Lower lobe of right lung (tissue), 2 donors: Measurements from ENCODE around the gene SLC44A2. TPM values are rescaled to one million over a fixed set of nuclear protein-coding genes. Genes with fewer than 3 reads are reported as not detected.
A peak's percentile ranks its signal among the peaks of the same experiment; 100 is the strongest.

Experiments
- ATAC-seq, 2 donors: fragments of 200-7000 bp; cut with Tn5 transposase; one replicate each; pipeline ENCODE4 v1.9.1; 2020 to 2022; ENCODE audit warnings: mild to moderate bottlenecking in 2 of 2, moderate library complexity in 2 of 2
- DNase-seq: peaks from one replicate; pipeline ENCODE4 v3.0.0-alpha.2; 2020
- H3K27ac ChIP-seq: fragments of 200-600 bp; one replicate; pipeline ENCODE4 v1.8.0; 2022
- H3K27me3 ChIP-seq: fragments of 200-600 bp; one replicate; pipeline ENCODE4 v1.8.0; 2022; ENCODE audit warnings: low read depth
- H3K36me3 ChIP-seq: fragments of 200-600 bp; one replicate; pipeline ENCODE4 v1.8.0; 2022; ENCODE audit warnings: mild to moderate bottlenecking
- H3K4me1 ChIP-seq: fragments of 200-600 bp; one replicate; pipeline ENCODE4 v1.8.0; 2022
- H3K4me3 ChIP-seq: fragments of 200-600 bp; one replicate; pipeline ENCODE4 v1.8.0; 2022; ENCODE audit warnings: mild to moderate bottlenecking
- H3K9me3 ChIP-seq: fragments of 200-600 bp; one replicate; pipeline ENCODE4 v1.8.0; 2022
- intact Hi-C: fragments of 100-400 bp; cut with DNase I; formaldehyde crosslinking; loops from one replicate; pipeline ENCODE4 v1.11.0; 2022
- total RNA-seq: library from RNA; stranded (reverse); fragmentation: NEBNext Ultra II Directional; extraction: Animal tissue kit (Norgen Biotek cat#: 25700); gene quantifications from one replicate; pipeline ENCODE4 v1.2.1, GENCODE V29; 2021
- TF ChIP-seq, protein P1 (sequence below): fragments of 200-600 bp; IDR thresholded peaks from one replicate; pipeline ENCODE4 v1.8.0; 2022; ENCODE audit warnings: antibody characterized with exemption, mild to moderate bottlenecking
- donor health status: DM: no; HTN: yes; CAD: no; lungs with severe emphysema.

Gene SLC44A2
- total RNA-seq, 1 donor from 2014 or later = 256 TPM

DNA sequence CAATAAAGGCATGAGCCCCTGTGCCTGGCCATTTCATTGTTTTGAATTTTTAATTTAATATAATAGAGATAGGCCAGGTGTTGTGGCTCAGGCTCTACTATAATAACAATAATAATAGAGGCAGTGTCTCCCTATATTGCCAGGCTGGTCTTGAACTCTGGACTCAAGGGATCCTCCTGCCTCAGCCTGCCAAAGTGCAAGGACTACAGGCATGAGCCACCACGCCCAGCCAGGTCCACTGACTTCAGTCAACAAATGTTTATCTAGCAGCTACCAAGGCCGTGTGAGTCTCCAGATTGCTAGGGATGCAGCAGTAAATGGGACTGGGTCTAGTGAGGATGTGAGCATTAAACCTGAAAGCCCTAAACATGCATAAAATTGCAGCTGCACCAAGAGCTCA lies 15.0 kb downstream of the SLC44A2 start:
- TF ChIP-seq, protein P1, sequence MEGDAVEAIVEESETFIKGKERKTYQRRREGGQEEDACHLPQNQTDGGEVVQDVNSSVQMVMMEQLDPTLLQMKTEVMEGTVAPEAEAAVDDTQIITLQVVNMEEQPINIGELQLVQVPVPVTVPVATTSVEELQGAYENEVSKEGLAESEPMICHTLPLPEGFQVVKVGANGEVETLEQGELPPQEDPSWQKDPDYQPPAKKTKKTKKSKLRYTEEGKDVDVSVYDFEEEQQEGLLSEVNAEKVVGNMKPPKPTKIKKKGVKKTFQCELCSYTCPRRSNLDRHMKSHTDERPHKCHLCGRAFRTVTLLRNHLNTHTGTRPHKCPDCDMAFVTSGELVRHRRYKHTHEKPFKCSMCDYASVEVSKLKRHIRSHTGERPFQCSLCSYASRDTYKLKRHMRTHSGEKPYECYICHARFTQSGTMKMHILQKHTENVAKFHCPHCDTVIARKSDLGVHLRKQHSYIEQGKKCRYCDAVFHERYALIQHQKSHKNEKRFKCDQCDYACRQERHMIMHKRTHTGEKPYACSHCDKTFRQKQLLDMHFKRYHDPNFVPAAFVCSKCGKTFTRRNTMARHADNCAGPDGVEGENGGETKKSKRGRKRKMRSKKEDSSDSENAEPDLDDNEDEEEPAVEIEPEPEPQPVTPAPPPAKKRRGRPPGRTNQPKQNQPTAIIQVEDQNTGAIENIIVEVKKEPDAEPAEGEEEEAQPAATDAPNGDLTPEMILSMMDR = no peak
- H3K36me3 ChIP-seq = peaks cover 91% of the 10 kb centered on the region
- H3K4me3 ChIP-seq = no peak overlapping the region
- no peaks in the 10 kb centered on the region for H3K9me3 ChIP-seq
- no peak overlapping the region for H3K27ac ChIP-seq
- no peak for DNase-seq
- H3K27me3 ChIP-seq = no peaks in the 10 kb centered on the region
- no peak for ATAC-seq
- intact Hi-C loops = loop anchor here (10.0 kb wide), 1 partner anchor 56 kb away; the partner anchor contains the start of gene AP1M2
- H3K4me1 ChIP-seq = peaks cover 45% of the 10 kb centered on the region

DNA sequence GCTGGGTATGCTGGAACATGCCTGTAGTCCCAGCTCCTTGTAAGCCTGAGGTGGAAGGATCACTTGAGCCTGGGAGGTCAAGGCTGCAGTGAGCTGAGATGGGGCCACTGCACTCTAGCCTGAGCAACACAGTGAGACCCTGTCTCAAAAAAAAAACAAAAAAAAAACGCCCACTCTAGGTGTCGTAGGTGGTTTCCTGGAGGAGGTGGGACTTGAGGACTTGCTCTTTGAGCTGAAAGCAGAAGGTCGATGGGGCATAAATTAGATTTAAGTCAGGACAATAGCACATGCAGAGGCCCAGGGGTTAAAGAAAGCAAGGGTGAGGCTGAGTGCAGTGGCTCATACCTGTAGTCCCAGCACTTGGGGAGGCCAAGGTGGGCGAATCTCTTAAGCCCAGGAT lies 15.9 kb downstream of the SLC44A2 start:
- intact Hi-C loops = loop anchor here (10.0 kb wide), 1 partner anchor 56 kb away; the partner anchor contains the start of gene AP1M2
- no peaks in the 10 kb centered on the region for H3K9me3 ChIP-seq
- H3K27me3 ChIP-seq = no peaks in the 10 kb centered on the region
- H3K36me3 ChIP-seq = peaks cover 82% of the 10 kb centered on the region
- no peak for DNase-seq
- no peak overlapping the region for H3K4me3 ChIP-seq
- ATAC-seq = no peak
- TF ChIP-seq, protein P1 = no peak
- no peak overlapping the region for H3K27ac ChIP-seq
- H3K4me1 ChIP-seq = peaks cover 45% of the 10 kb centered on the region

DNA sequence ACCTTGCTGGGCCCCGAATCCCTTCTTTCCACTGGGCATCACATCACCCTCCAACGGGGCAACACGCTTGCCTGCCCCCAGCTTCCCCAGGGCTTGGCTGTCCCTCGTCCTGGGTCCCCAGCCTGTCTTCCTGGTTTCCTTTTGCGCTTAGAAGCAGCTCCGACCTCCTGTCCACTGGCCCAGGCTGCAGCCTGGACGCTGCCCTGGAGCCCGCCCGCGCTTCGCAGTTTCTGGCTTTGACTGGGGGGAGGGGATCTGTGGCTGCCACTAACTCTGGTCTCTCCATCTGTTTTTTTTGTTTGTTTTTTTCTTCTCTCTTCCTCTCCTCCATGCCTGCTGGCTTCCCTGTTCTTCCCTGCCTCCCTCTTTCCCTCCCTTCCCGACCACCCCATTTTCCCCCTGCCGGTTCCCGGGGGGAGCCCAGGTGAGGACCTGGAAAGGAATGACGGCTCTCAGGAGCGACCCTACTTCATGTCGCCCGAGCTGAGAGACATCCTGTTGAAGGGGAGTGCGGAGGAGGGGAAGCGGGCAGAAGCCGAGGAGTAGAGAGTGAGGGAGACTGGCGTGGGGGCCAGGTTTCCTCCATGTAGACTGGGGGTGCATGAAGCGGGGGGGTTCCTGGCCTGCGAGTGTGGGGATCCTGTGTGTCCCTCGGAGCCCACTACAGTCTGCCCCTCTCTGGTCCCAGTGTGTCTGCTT lies 17.3 kb downstream of the SLC44A2 start:
- peaks cover 69% of the 10 kb centered on the region for H3K36me3 ChIP-seq
- H3K4me3 ChIP-seq = no peak overlapping the region
- peak overlapping the region; percentile 31 for H3K27ac ChIP-seq
- H3K27me3 ChIP-seq = no peaks in the 10 kb centered on the region
- ATAC-seq (no peak), DNase-seq (no peak)
- no peaks in the 10 kb centered on the region for H3K9me3 ChIP-seq
- peaks cover 45% of the 10 kb centered on the region for H3K4me1 ChIP-seq
- TF ChIP-seq, protein P1 = no peak
- intact Hi-C loops = loop anchor here (10.0 kb wide), 1 partner anchor 58 kb away; the partner anchor contains the start of gene AP1M2

DNA sequence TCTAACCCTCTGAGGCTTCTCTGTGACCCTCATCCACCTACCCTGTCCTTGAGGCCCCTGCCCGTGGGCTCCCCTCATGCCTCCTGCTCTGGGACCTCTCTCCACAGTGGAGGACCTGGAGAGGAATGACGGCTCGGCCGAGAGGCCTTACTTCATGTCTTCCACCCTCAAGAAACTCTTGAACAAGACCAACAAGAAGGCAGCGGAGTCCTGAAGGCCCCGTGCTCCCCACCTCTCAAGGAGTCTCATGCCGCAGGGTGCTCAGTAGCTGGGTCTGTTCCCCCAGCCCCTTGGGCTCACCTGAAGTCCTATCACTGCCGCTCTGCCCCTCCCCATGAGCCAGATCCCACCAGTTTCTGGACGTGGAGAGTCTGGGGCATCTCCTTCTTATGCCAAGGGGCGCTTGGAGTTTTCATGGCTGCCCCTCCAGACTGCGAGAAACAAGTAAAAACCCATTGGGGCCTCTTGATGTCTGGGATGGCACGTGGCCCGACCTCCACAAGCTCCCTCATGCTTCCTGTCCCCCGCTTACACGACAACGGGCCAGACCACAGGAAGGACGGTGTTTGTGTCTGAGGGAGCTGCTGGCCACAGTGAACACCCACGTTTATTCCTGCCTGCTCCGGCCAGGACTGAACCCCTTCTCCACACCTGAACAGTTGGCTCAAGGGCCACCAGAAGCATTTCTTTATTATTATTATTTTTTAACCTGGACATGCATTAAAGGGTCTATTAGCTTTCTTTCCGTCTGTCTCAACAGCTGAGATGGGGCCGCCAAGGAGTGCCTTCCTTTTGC lies 18.0 kb downstream of the SLC44A2 start:
- Histone ChIP-seq H3K27me3 (no peaks in the 10 kb centered on the region), H3K27ac (peak overlapping the region; percentile 31), H3K9me3 (no peaks in the 10 kb centered on the region), H3K4me3 (no peak overlapping the region), H3K4me1 (peaks cover 45% of the 10 kb centered on the region), H3K36me3 (peaks cover 61% of the 10 kb centered on the region)
- intact Hi-C loops = loop anchor here (10.0 kb wide), 1 partner anchor 59 kb away; the partner anchor contains the start of gene AP1M2
- DNase-seq (no peak), ATAC-seq (no peak)
- TF ChIP-seq, protein P1 = no peak

DNA sequence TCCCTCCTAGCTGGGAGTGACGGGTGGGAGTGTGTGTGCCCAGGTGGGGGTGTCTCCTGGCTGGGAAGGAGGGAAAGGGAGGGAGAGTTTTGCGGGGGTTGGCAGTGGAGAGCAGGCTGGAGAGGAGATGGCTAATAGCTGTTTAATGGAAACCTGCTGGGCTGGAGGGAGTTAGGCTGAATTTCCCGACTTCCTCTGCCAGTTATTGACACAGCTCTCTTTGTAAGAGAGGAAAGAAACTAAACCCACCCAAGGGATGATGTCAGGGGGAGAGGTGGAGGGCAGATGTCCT lies 18.6 kb downstream of the SLC44A2 start:
- DNase-seq (no peak), ATAC-seq (no peak)
- Histone ChIP-seq H3K9me3 (no peaks in the 10 kb centered on the region), H3K27me3 (no peaks in the 10 kb centered on the region), H3K4me1 (peaks cover 40% of the 10 kb centered on the region), H3K36me3 (peaks cover 56% of the 10 kb centered on the region), H3K4me3 (no peak overlapping the region), H3K27ac (peak overlapping the region; percentile 41)
- intact Hi-C loops = loop anchor here (10.0 kb wide), 1 partner anchor 59 kb away; the partner anchor contains the start of gene AP1M2
- TF ChIP-seq, protein P1 = no peak
